Cardiac muscle cell (in vitro differentiated cells and primary cell): ENCODE measurements around the gene ARL5C. TPM values are rescaled to one million over a fixed set of nuclear protein-coding genes. Genes with fewer than 3 reads are reported as not detected.

Source experiments
- DNase-seq, 2 donors: peaks; one replicate each; pipeline versions ENCODE4 v3.0.0 to v3.0.0-alpha.2; 2010 to 2017; ENCODE audit warnings: low read depth in 1 of 2, low spot score in 1 of 2
- H3K27ac ChIP-seq: fragments of 200-600 bp; sonication (generic); 2 replicates; pipeline ENCODE4 v1.5.1; 2016
- H3K27me3 ChIP-seq: fragments of 200-600 bp; sonication (generic); 2 replicates; pipeline ENCODE4 v1.6.0; 2016; ENCODE audit warnings: control low read depth
- H3K36me3 ChIP-seq: fragments of 200-600 bp; sonication (generic); 2 replicates; pipeline ENCODE4 v1.5.1; 2016; ENCODE audit warnings: control low read depth
- H3K4me1 ChIP-seq: fragments of 200-600 bp; sonication (generic); 2 replicates; pipeline ENCODE4 v1.8.1; 2017; ENCODE audit warnings: low read depth, mild to moderate bottlenecking, mixed run types
- H3K4me3 ChIP-seq: fragments of 200-600 bp; sonication (generic); 2 replicates; pipeline ENCODE4 v1.5.1; 2016; ENCODE audit warnings: mild to moderate bottlenecking
- H3K9me3 ChIP-seq: fragments of 200-600 bp; sonication (generic); 2 replicates; pipeline ENCODE4 v1.5.1; 2017; ENCODE audit warnings: low read depth, mild to moderate bottlenecking, control low read depth
- CTCF ChIP-seq: IDR thresholded peaks from 2 replicates; pipeline ENCODE4 v1.5.1; 2012; ENCODE audit warnings: low read depth, mild to moderate bottlenecking, low read length
- polyA plus RNA-seq: library from polyadenylated mRNA; unstranded; fragments of >200 nt; fragmentation: Nextera tagmentation; extraction: Ambion mirVana; gene quantifications from 2 replicates; pipeline ENCODE4 v1.2.1, GENCODE V29; 2016
- total RNA-seq: library from RNA; depleted of rRNA; stranded (reverse); fragments of >200 nt; gene quantifications from 2 replicates; pipeline ENCODE4 v1.2.3, GENCODE V29; 2016

The ARL5C gene
- total and polyA plus RNA-seq, 2 experiments from 2014 or later: 0.12 TPM; not detected in 1

- no peak overlapping the region for H3K27ac ChIP-seq
- peak in 1 of 2 donors; percentile 35 for DNase-seq
- no peaks in the 10 kb centered on the region for H3K9me3 ChIP-seq
- H3K36me3 ChIP-seq: no peaks in the 10 kb centered on the region
- TF ChIP-seq CTCF: no peak
- H3K27me3 ChIP-seq: peaks cover 32% of the 10 kb centered on the region
- H3K4me1 ChIP-seq: no peaks in the 10 kb centered on the region
- H3K4me3 ChIP-seq: peak overlapping the region; percentile 46
These were observed 652 bp downstream of the ARL5C start for GRCh38 chr17:39165178-39165840.

GRCh38 chr17:39164675-39165143 is 1.3 kb downstream of the ARL5C start:
- Histone ChIP-seq H3K4me3 (peak overlapping the region; percentile 46), H3K36me3 (no peaks in the 10 kb centered on the region), H3K4me1 (no peaks in the 10 kb centered on the region), H3K27ac (no peak overlapping the region), H3K27me3 (peaks cover 32% of the 10 kb centered on the region), H3K9me3 (no peaks in the 10 kb centered on the region)
- DNase-seq: peak; percentile 91 to 97
- peak; percentile 92 for TF ChIP-seq CTCF

- Histone ChIP-seq H3K4me1 (no peaks in the 10 kb centered on the region), H3K4me3 (no peak overlapping the region), H3K27ac (no peak overlapping the region), H3K9me3 (no peaks in the 10 kb centered on the region), H3K36me3 (no peaks in the 10 kb centered on the region), H3K27me3 (peaks cover 25% of the 10 kb centered on the region)
- no peak for DNase-seq
- TF ChIP-seq CTCF: no peak
These were observed 4.0 kb downstream of the ARL5C start for GRCh38 chr17:39161962-39162361.

GRCh38 chr17:39158623-39159022 is 7.3 kb downstream of the ARL5C start:
- H3K27ac ChIP-seq: no peak overlapping the region
- H3K27me3 ChIP-seq: no peaks in the 10 kb centered on the region
- no peaks in the 10 kb centered on the region for H3K9me3 ChIP-seq
- no peaks in the 10 kb centered on the region for H3K4me1 ChIP-seq
- no peak for DNase-seq
- H3K36me3 ChIP-seq: no peaks in the 10 kb centered on the region
- no peak for TF ChIP-seq CTCF
- H3K4me3 ChIP-seq: no peak overlapping the region

GRCh38 chr17:39156491-39156890 is 9.5 kb downstream of the ARL5C start:
- Histone ChIP-seq H3K27me3 (peaks cover 3% of the 10 kb centered on the region), H3K9me3 (no peaks in the 10 kb centered on the region), H3K4me3 (no peak overlapping the region), H3K4me1 (peaks cover 9% of the 10 kb centered on the region), H3K27ac (no peak overlapping the region), H3K36me3 (no peaks in the 10 kb centered on the region)
- no peak for TF ChIP-seq CTCF
- no peak for DNase-seq
